SK-N-SH (cell line): Measurements from ENCODE around the gene PPP2R2B. TPM values are rescaled to one million over a fixed set of nuclear protein-coding genes. Genes with fewer than 3 reads are reported as not detected.
"Not testable (repeated sequence)": the region's sequence is repeated elsewhere in the genome, so short reads cannot be mapped to it uniquely, and the experiment has no call there.

ENCODE experiments used
- CTCF ChIA-PET: fragments of 300-600, 350-600 bp; formaldehyde crosslinking; extraction: SDS; loops from one replicate; lab custom pipeline; 2021; lab: Yijun Ruan, JAX
- POLR2A ChIA-PET: fragments of 350-600 bp; sonication (Branson Sonifier 250); formaldehyde crosslinking; extraction: SDS; loops from one replicate; lab custom pipeline; 2020; ENCODE audit warnings: antibody characterized with exemption, inconsistent platforms; lab: Yijun Ruan, JAX
- DNase-seq: peaks from one replicate; pipeline ENCODE4 v3.0.0; 2012
- H2AFZ ChIP-seq: fragments of 200-600 bp; sonication (generic); 2 replicates; pipeline ENCODE4 v1.8.1; 2016; ENCODE audit warnings: antibody characterized with exemption, mild to moderate bottlenecking, low read depth
- H3F3A ChIP-seq: fragments of 200-600 bp; sonication (generic); replicated peaks from 2 replicates; pipeline ENCODE3; 2016; ENCODE audit warnings: antibody characterized with exemption, mild to moderate bottlenecking; ENCODE audit not compliant: insufficient read depth
- H3K27ac ChIP-seq, 2 experiments: fragments of 200-500 bp in 1 of 2; fragments of 200-600 bp in 1 of 2; sonication (Bioruptor generic) in 1 of 2; sonication (generic), shearing (Covaris generic) in 1 of 2; 2 replicates each; pipeline versions ENCODE4 v1.5.1 to v1.6.1; 2014 to 2016; ENCODE audit warnings: low read depth in 2 of 2, inconsistent platforms in 1 of 2, low read length in 1 of 2, mild to moderate bottlenecking in 1 of 2, mixed read lengths in 1 of 2
- H3K27me3 ChIP-seq: fragments of 200-600 bp; sonication (generic), shearing (Covaris generic); 2 replicates; pipeline ENCODE4 v1.6.1; 2016; ENCODE audit warnings: mixed run types; ENCODE audit not compliant: insufficient read depth
- H3K36me3 ChIP-seq, 2 experiments: fragments of 200-500 bp in 1 of 2; fragments of 200-600 bp in 1 of 2; sonication (Bioruptor generic) in 1 of 2; sonication (generic) in 1 of 2; replicated peaks in 1 of 2; 2 replicates each; pipeline versions ENCODE3 to v1.5.1; 2014 to 2016; ENCODE audit warnings: low read length in 1 of 2, mild to moderate bottlenecking in 1 of 2; ENCODE audit not compliant: insufficient read depth in 2 of 2, control insufficient read depth in 1 of 2
- H3K4me1 ChIP-seq, 2 experiments: fragments of 200-500 bp in 1 of 2; fragments of 200-600 bp in 1 of 2; sonication (Bioruptor generic) in 1 of 2; sonication (generic), shearing (Covaris generic) in 1 of 2; 2 replicates each; pipeline versions ENCODE4 v1.5.1 to v1.6.1; 2014 to 2016; ENCODE audit warnings: low read depth in 1 of 2, low read length in 1 of 2, mixed run types in 1 of 2; ENCODE audit not compliant: insufficient read depth in 2 of 2, control insufficient read depth in 1 of 2
- H3K4me2 ChIP-seq: fragments of 200-600 bp; sonication (generic), shearing (Covaris generic); 2 replicates; pipeline ENCODE4 v1.6.1; 2017; ENCODE audit warnings: mixed run types
- H3K4me3 ChIP-seq, 2 experiments: fragments of 200-500 bp in 1 of 2; fragments of 200-600 bp in 1 of 2; sonication (Bioruptor generic) in 1 of 2; sonication (generic), shearing (Covaris generic) in 1 of 2; 2 replicates each; pipeline versions ENCODE4 v1.5.1 to v1.8.1; 2014 to 2016; ENCODE audit warnings: low read depth in 2 of 2, inconsistent platforms in 1 of 2, low read length in 1 of 2, mild to moderate bottlenecking in 1 of 2, mixed read lengths in 1 of 2, moderate library complexity in 1 of 2
- H3K79me2 ChIP-seq: fragments of 200-600 bp; sonication (generic); 2 replicates; pipeline ENCODE4 v1.8.1; 2017; ENCODE audit warnings: mild to moderate bottlenecking; ENCODE audit not compliant: insufficient read depth
- H3K9ac ChIP-seq: fragments of 200-600 bp; sonication (generic); 2 replicates; pipeline ENCODE4 v1.6.1; 2017; ENCODE audit warnings: mixed run types
- H3K9me2 ChIP-seq: fragments of 200-600 bp; sonication (generic); 2 replicates; pipeline ENCODE4 v1.6.1; 2017; ENCODE audit warnings: mixed run types
- H3K9me3 ChIP-seq: fragments of 200-600 bp; sonication (generic); 2 replicates; pipeline ENCODE4 v1.6.1; 2017; ENCODE audit warnings: mixed run types, mild to moderate bottlenecking, moderate library complexity
- H4K20me1 ChIP-seq: fragments of 200-600 bp; sonication (generic); 2 replicates; pipeline ENCODE4 v1.6.1; 2017; ENCODE audit warnings: mild to moderate bottlenecking, mixed run types; ENCODE audit not compliant: insufficient read depth
- ELF1 ChIP-seq: IDR thresholded peaks from 2 replicates; pipeline ENCODE4 v1.4.0; 2012
- EP300 ChIP-seq, 2 experiments: IDR thresholded peaks; 2 replicates each; pipeline versions ENCODE4 v1.4.0 to v1.6.1; 2012; ENCODE audit warnings: borderline replicate concordance in 1 of 2, low read depth in 1 of 2, low read length in 1 of 2
- EZH2phosphoT487 ChIP-seq: fragments of 200-600 bp; sonication (generic); IDR thresholded peaks from 2 replicates; pipeline ENCODE4 v1.6.1; 2017; ENCODE audit warnings: low read depth, mixed run types, mild to moderate bottlenecking, antibody characterized with exemption, moderate library complexity, borderline replicate concordance
- FOXM1 ChIP-seq: IDR thresholded peaks from 2 replicates; pipeline ENCODE4 v1.4.0; 2012; ENCODE audit warnings: low read depth, mild to moderate bottlenecking
- GABPA ChIP-seq: IDR thresholded peaks from 2 replicates; pipeline ENCODE4 v1.4.0; 2012; ENCODE audit warnings: low read depth, mild to moderate bottlenecking
- GATA2 ChIP-seq: sonication (generic); formaldehyde crosslinking; IDR thresholded peaks from 2 replicates; pipeline ENCODE4 v1.5.0; 2020; ENCODE audit warnings: mild to moderate bottlenecking, missing genetic modification reagents
- JUND ChIP-seq: IDR thresholded peaks from 2 replicates; pipeline ENCODE4 v1.4.0; 2012
- MEF2A ChIP-seq: IDR thresholded peaks from 2 replicates; pipeline ENCODE4 v1.4.0; 2012; ENCODE audit warnings: low read depth, borderline replicate concordance
- MXI1 ChIP-seq: IDR thresholded peaks from 2 replicates; pipeline ENCODE4 v1.6.1; 2012; ENCODE audit warnings: mild to moderate bottlenecking, low read depth, low read length, improper control_type of control experiment
- NFIC ChIP-seq: IDR thresholded peaks from 2 replicates; pipeline ENCODE4 v1.4.0; 2012; ENCODE audit warnings: borderline replicate concordance
- POLR2AphosphoS5 ChIP-seq: IDR thresholded peaks from 2 replicates; pipeline ENCODE4 v1.6.1; 2012; ENCODE audit warnings: low read depth, low read length
- RCOR1 ChIP-seq: fragments of 150-350 bp; IDR thresholded peaks from 2 replicates; pipeline ENCODE4 v1.6.1; 2017; ENCODE audit warnings: antibody characterized with exemption, low read length
- SIN3A ChIP-seq: IDR thresholded peaks from 2 replicates; pipeline ENCODE4 v1.6.1; 2012; ENCODE audit warnings: low read depth, mild to moderate bottlenecking, low read length, moderate library complexity, borderline replicate concordance
- SMC3 ChIP-seq: IDR thresholded peaks from 2 replicates; pipeline ENCODE4 v1.6.1; 2012; ENCODE audit warnings: low read depth, low read length, improper control_type of control experiment
- TAF1 ChIP-seq: IDR thresholded peaks from 2 replicates; pipeline ENCODE4 v1.6.1; 2012; ENCODE audit warnings: low read depth, mild to moderate bottlenecking, low read length, moderate library complexity, borderline replicate concordance
- TCF12 ChIP-seq: IDR thresholded peaks from 2 replicates; pipeline ENCODE4 v1.4.0; 2012
- USF1 ChIP-seq: IDR thresholded peaks from 2 replicates; pipeline ENCODE4 v1.4.0; 2012; ENCODE audit warnings: low read depth, borderline replicate concordance
- YY1 ChIP-seq: IDR thresholded peaks from 2 replicates; pipeline ENCODE4 v1.4.0; 2012; ENCODE audit warnings: low read depth, mild to moderate bottlenecking
- WGBS: methylation state at CpG from one replicate; pipeline ENCODE4 v1.1.6; 2017; ENCODE audit warnings: low lambda C conversion rate; 5-methylcytosine and 5-hydroxymethylcytosine counted together
- polyA plus RNA-seq, 3 experiments: library from polyadenylated mRNA; depleted of rRNA; stranded (reverse); fragments of >200 nt; gene quantifications; 2 replicates each; pipeline ENCODE4 v1.2.3, GENCODE V29; 2012
- TF ChIP-seq, protein P1 (sequence below): IDR thresholded peaks from 2 replicates; pipeline ENCODE4 v1.4.0; 2012; ENCODE audit warnings: low read depth, borderline replicate concordance
- TF ChIP-seq, protein P2 (sequence below): IDR thresholded peaks from 2 replicates; pipeline ENCODE4 v1.4.0; 2012; ENCODE audit warnings: low read depth

Gene PPP2R2B
- polyA plus RNA-seq, 1 of the 3 experiments (the other 2 are of a cell fraction), result 11.4 TPM

- TF ChIP-seq, protein P1, sequence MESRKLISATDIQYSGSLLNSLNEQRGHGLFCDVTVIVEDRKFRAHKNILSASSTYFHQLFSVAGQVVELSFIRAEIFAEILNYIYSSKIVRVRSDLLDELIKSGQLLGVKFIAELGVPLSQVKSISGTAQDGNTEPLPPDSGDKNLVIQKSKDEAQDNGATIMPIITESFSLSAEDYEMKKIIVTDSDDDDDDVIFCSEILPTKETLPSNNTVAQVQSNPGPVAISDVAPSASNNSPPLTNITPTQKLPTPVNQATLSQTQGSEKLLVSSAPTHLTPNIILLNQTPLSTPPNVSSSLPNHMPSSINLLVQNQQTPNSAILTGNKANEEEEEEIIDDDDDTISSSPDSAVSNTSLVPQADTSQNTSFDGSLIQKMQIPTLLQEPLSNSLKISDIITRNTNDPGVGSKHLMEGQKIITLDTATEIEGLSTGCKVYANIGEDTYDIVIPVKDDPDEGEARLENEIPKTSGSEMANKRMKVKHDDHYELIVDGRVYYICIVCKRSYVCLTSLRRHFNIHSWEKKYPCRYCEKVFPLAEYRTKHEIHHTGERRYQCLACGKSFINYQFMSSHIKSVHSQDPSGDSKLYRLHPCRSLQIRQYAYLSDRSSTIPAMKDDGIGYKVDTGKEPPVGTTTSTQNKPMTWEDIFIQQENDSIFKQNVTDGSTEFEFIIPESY, result peak; percentile 77; the same call in 1 of the 2 replicates
- no peak for TF ChIP-seq MXI1
- peak; percentile 12 to 99; a peak in 3 of 4 replicates for TF ChIP-seq EP300 (IDR thresholded peaks at IDR 0.05; ENCODE audit: borderline replicate concordance in 1 of 2, low read depth in 1 of 2, low read length in 1 of 2)
- TF ChIP-seq GABPA, result no peak
- no peak; the same call in 1 of the 2 replicates for TF ChIP-seq SIN3A
- TF ChIP-seq ELF1, result peak; percentile 9; the same call in 1 of the 2 replicates
- peak; percentile 100 for TF ChIP-seq JUND
- TF ChIP-seq TAF1, result no peak
- TF ChIP-seq, protein P2, sequence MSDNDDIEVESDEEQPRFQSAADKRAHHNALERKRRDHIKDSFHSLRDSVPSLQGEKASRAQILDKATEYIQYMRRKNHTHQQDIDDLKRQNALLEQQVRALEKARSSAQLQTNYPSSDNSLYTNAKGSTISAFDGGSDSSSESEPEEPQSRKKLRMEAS, result peak; percentile 38; the same call in 1 of the 2 replicates
- peak; percentile 85 for TF ChIP-seq NFIC
- TF ChIP-seq SMC3, result no peak
- no peak for TF ChIP-seq EZH2phosphoT487
Observed at GRCh38 chr5:146731909-146732659, 146.5 kb downstream of the PPP2R2B start (continued).

DNA sequence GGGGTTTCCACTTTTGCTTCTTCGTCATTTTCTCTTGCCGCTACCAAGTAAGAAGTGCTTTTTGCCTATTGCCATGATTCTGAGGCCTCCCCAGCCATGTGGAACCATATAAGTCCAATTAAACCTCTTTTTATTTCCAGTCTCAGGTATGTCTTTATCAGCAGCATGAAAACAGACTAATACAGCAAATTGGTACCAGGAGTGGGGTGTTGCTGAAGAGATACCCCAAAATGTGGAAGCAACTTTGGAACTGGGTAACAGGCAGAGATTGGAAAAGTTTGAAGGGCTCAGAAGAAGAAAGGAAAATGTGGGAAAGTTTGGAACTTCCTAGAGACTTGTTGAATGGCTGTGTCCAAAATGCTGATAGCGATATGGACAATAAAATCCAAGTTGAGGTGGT lies 149.8 kb downstream of the PPP2R2B start:
- H3K4me1 ChIP-seq, H3K4me2 ChIP-seq, H3K36me3 ChIP-seq, H2AFZ ChIP-seq, H3K79me2 ChIP-seq, H3K9me2 ChIP-seq, H3K9ac ChIP-seq, DNase-seq, POLR2A ChIA-PET, CTCF ChIA-PET, H4K20me1 ChIP-seq, H3K4me3 ChIP-seq, H3K27me3 ChIP-seq, H3K27ac ChIP-seq: not testable (repeated sequence)
- 93% methylated on average over 3 of the region's 3 CpGs for WGBS
- Histone ChIP-seq H3F3A (peaks cover 24% of the 10 kb centered on the region), H3K9me3 (peaks cover 19% of the 10 kb centered on the region)

DNA sequence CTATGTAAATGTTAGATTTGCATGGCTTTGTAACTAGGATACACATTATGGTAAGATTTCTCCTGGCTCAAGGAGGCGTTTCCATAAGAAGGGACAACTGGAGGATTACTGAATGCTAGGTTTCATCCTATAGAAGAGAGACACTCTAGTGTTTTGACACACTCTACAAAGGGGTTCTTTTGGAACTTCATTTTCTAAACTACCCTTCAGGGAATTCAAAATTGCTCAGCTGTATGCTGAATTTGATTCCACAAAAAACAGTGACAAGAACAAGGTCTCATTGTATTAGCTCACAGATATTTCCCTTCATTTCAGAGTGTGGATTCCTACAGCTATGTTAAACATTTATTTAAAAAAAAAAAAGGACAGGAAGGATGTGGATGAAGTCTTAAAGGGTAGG lies 151.7 kb downstream of the PPP2R2B start:
- H3K4me3 ChIP-seq, result no peak overlapping the region
- H3K9ac ChIP-seq, result no peak overlapping the region
- ChIA-PET POLR2A (no interaction called here), CTCF (interaction anchor here (0.6 kb wide), 1 partner anchor 151 kb away, joined by 3 read pairs; no protein-coding TSS in a partner anchor)
- WGBS, result 93% methylated on average over 1 of the region's 1 CpG
- no peaks in the 10 kb centered on the region for H3K79me2 ChIP-seq
- H3K36me3 ChIP-seq, result no peaks in the 10 kb centered on the region
- no peaks in the 10 kb centered on the region for H3K9me2 ChIP-seq
- H3K4me2 ChIP-seq, result no peak overlapping the region
- no peak overlapping the region for H3K27ac ChIP-seq
- peaks cover 13% of the 10 kb centered on the region for H3F3A ChIP-seq
- no peak for DNase-seq
- no peaks in the 10 kb centered on the region for H4K20me1 ChIP-seq
- TF ChIP-seq SIN3A (no peak), TCF12 (no peak), MEF2A (no peak), USF1 (no peak), GATA2 (CRISPR knock-in tag) (no peak), YY1 (no peak), ELF1 (no peak), EP300 (IDR thresholded peaks at IDR 0.05; ENCODE audit: borderline replicate concordance in 1 of 2, low read depth in 1 of 2, low read length in 1 of 2) (no peak), POLR2AphosphoS5 (no peak), FOXM1 (no peak), GABPA (no peak), RCOR1 (no peak), EZH2phosphoT487 (no peak)
- H2AFZ ChIP-seq, result no peak overlapping the region
- H3K27me3 ChIP-seq, result no peaks in the 10 kb centered on the region
- peaks cover 19% of the 10 kb centered on the region for H3K9me3 ChIP-seq
- H3K4me1 ChIP-seq, result peaks cover 0 to 6% of the 10 kb centered on the region in 2 experiments; a peak in 2 of 4 replicates
